GM12878 (cell line): ENCODE measurements around the gene SSTR4. TPM values are rescaled to one million over a fixed set of nuclear protein-coding genes. Genes with fewer than 3 reads are reported as not detected.

ENCODE experiments used
- ATAC-seq: fragments of 200-7000 bp; cut with Tn5 transposase; 3 replicates; pipeline ENCODE4 v1.9.1; 2020; ENCODE audit warnings: mild to moderate bottlenecking, moderate library complexity
- BruUV-seq: library from RNA; stranded (reverse); fragments of 400-500 nt; replicated peaks from 2 replicates; lab custom pipeline; 2021; lab: Mats Ljungman, UMichigan
- CTCF ChIA-PET: fragments of 300-600 bp; sonication (Branson Sonifier 250); formaldehyde crosslinking; extraction: SDS; loops from one replicate; lab custom pipeline; 2021; ENCODE audit warnings: inconsistent platforms; lab: Yijun Ruan, JAX
- POLR2A ChIA-PET: fragments of 350-600 bp; formaldehyde crosslinking; extraction: SDS; loops from one replicate; lab custom pipeline; 2021; ENCODE audit warnings: inconsistent platforms; lab: Charles Lee
- RAD21 ChIA-PET: fragments of 300-600 bp; sonication (Branson Sonifier 250); formaldehyde crosslinking; loops from one replicate; lab custom pipeline; 2023; ENCODE audit warnings: antibody characterized with exemption; ENCODE audit not compliant: unreplicated experiment; lab: Charles Lee
- SMC1A ChIA-PET: fragments of 300-600 bp; sonication (Branson Sonifier 250); formaldehyde crosslinking; loops from one replicate; lab custom pipeline; 2023; ENCODE audit not compliant: unreplicated experiment, uncharacterized antibody; lab: Charles Lee
- DNase-seq: peaks from one replicate; pipeline ENCODE4 v3.0.0-alpha.2; 2011; ENCODE audit warnings: low read depth, low spot score
- FAIRE-seq: peaks from 3 replicates; lab custom pipeline; 2011; peaks lifted over from hg19 to GRCh38; lab: Jason Lieb, UNC
- H2AFZ ChIP-seq: 2 replicates; pipeline ENCODE4 v1.6.0; 2011; ENCODE audit warnings: low read depth, low read length, control low read depth; ENCODE audit not compliant: control insufficient read depth
- H3K27ac ChIP-seq: 2 replicates; pipeline ENCODE4 v1.5.1; 2011; ENCODE audit warnings: control low read depth; ENCODE audit not compliant: control insufficient read depth, insufficient read depth
- H3K27me3 ChIP-seq, 2 experiments: replicated peaks in 1 of 2; 2 replicates each; pipeline versions ENCODE4 v1.6.0 to v1.6.1; 2011; ENCODE audit warnings: low read length in 1 of 2; ENCODE audit not compliant: control insufficient read depth in 2 of 2, insufficient read depth in 2 of 2
- H3K36me3 ChIP-seq, 2 experiments: 2 replicates each; pipeline ENCODE4 v1.5.1; 2011; ENCODE audit warnings: low read length in 1 of 2; ENCODE audit not compliant: control insufficient read depth in 2 of 2, insufficient read depth in 2 of 2
- H3K4me1 ChIP-seq: 2 replicates; pipeline ENCODE4 v1.6.1; 2011; ENCODE audit warnings: mild to moderate bottlenecking, low read length, moderate library complexity, mixed read lengths; ENCODE audit not compliant: control insufficient read depth, insufficient read depth
- H3K4me2 ChIP-seq: 2 replicates; pipeline ENCODE4 v1.6.0; 2011; ENCODE audit warnings: control low read depth; ENCODE audit not compliant: control insufficient read depth, insufficient read depth
- H3K4me3 ChIP-seq: fragments of 200-600 bp; sonication (generic); 2 replicates; pipeline ENCODE4 v1.5.1; 2016
- H3K79me2 ChIP-seq: 2 replicates; pipeline ENCODE4 v1.6.0; 2011; ENCODE audit warnings: low read length; ENCODE audit not compliant: control insufficient read depth, insufficient read depth
- H3K9ac ChIP-seq: 2 replicates; pipeline ENCODE4 v1.8.0; 2011; ENCODE audit warnings: low read length, control low read depth, mixed read lengths; ENCODE audit not compliant: control insufficient read depth, insufficient read depth
- H3K9me3 ChIP-seq: replicated peaks from 3 replicates; pipeline ENCODE4 v1.5.1; 2011; ENCODE audit warnings: mild to moderate bottlenecking, low read length; ENCODE audit not compliant: control insufficient read depth, insufficient read depth
- H4K20me1 ChIP-seq: 2 replicates; pipeline ENCODE4 v1.6.0; 2011; ENCODE audit not compliant: control insufficient read depth, insufficient read depth
- KDM1A ChIP-seq: fragments of 200-600 bp; sonication (generic); IDR thresholded peaks from 2 replicates; pipeline ENCODE4 v1.6.1; 2016; ENCODE audit warnings: borderline replicate concordance
- LARP7 ChIP-seq: fragments of 450-650 bp; IDR thresholded peaks from 2 replicates; pipeline ENCODE4 v1.6.1; 2017; ENCODE audit warnings: mild to moderate bottlenecking
- NR2C2 ChIP-seq: IDR thresholded peaks from 2 replicates; pipeline ENCODE4 v1.6.1; 2011; ENCODE audit warnings: borderline replicate concordance, low read depth; ENCODE audit not compliant: control insufficient read depth, insufficient read length
- POLR2A ChIP-seq: IDR thresholded peaks from 2 replicates; pipeline ENCODE4 v1.6.1; 2011; ENCODE audit warnings: low read depth, mild to moderate bottlenecking, low read length
- RAD21 ChIP-seq: IDR thresholded peaks from 2 replicates; pipeline ENCODE4 v1.6.1; 2011; ENCODE audit warnings: mild to moderate bottlenecking, low read depth, low read length, moderate library complexity; ENCODE audit not compliant: insufficient read depth
- RB1 ChIP-seq: fragments of 450-650 bp; formaldehyde crosslinking; IDR thresholded peaks from 2 replicates; pipeline ENCODE4 v1.6.1; 2017; ENCODE audit warnings: mild to moderate bottlenecking, borderline replicate concordance
- RBBP5 ChIP-seq: fragments of 200-600 bp; sonication (generic); conservative IDR thresholded peaks from 2 replicates; pipeline ENCODE4 v1.6.1; 2016
- RCOR1 ChIP-seq: conservative IDR thresholded peaks from 2 replicates; pipeline ENCODE4 v1.6.1; 2012; ENCODE audit warnings: low read depth, low read length, improper control_type of control experiment
- SMAD1 ChIP-seq: fragments of 450-650 bp; IDR thresholded peaks from 2 replicates; pipeline ENCODE4 v1.6.1; 2018; ENCODE audit warnings: mild to moderate bottlenecking, low read depth; ENCODE audit not compliant: partially characterized antibody
- SREBF2 ChIP-seq: IDR thresholded peaks from 2 replicates; pipeline ENCODE4 v1.6.1; 2012; ENCODE audit warnings: mild to moderate bottlenecking, low read length
- SUZ12 ChIP-seq: fragments of 200-600 bp; sonication (generic); IDR thresholded peaks from one replicate; pipeline ENCODE4 v1.6.1; 2018; ENCODE audit warnings: antibody characterized with exemption, mild to moderate bottlenecking; ENCODE audit not compliant: unreplicated experiment
- TAF1 ChIP-seq: IDR thresholded peaks from 2 replicates; pipeline ENCODE4 v1.6.1; 2011; ENCODE audit warnings: mild to moderate bottlenecking, low read depth, low read length, borderline replicate concordance
- TCF3 ChIP-seq: IDR thresholded peaks from 2 replicates; pipeline ENCODE4 v1.6.1; 2012; ENCODE audit warnings: low read depth, mild to moderate bottlenecking, low read length, borderline replicate concordance; ENCODE audit not compliant: insufficient read depth
- TCF7 ChIP-seq: IDR thresholded peaks from 2 replicates; pipeline ENCODE4 v1.6.1; 2014; ENCODE audit warnings: antibody characterized with exemption, borderline replicate concordance
- WGBS: methylation state at CpG from one replicate; pipeline ENCODE4 v1.1.6; 2016; ENCODE audit warnings: low lambda C conversion rate; ENCODE audit not compliant: insufficient replicate concordance, insufficient coverage; ENCODE audit errors: missing lambda C conversion rate; 5-methylcytosine and 5-hydroxymethylcytosine counted together
- in situ Hi-C: fragments of 300-500 bp; cut with MboI; formaldehyde crosslinking; loops from 9 replicates; pipeline ENCODE4 v1.14.3; 2018; ENCODE audit warnings: mixed read lengths
- intact Hi-C: fragments of 100-400 bp; cut with micrococcal nuclease; formaldehyde crosslinking; loops from one replicate; pipeline ENCODE4 v1.14.2; 2022; ENCODE audit not compliant: unreplicated experiment
- polyA plus RNA-seq, 11 experiments: library from polyadenylated mRNA; depleted of rRNA in 4 of 11; unstranded in 6 of 11; stranded (reverse) in 5 of 11; fragments of >200 nt; fragmentation: Nextera tagmentation in 4 of 11; fragmentation: Illumina TruSeq in 1 of 11; extraction: Ambion mirVana in 4 of 11; extraction: Trizol in 1 of 11; gene quantifications; 1 replicate in 1 of 11; 2 replicates in 10 of 11; pipeline versions ENCODE4 v1.2.1 to v1.2.3, GENCODE V29; 2011 to 2016; ENCODE audit warnings: inconsistent platforms in 2 of 11, missing spikeins in 2 of 11, low read depth in 1 of 11
- total RNA-seq, 4 experiments: library from RNA; depleted of rRNA in 3 of 4; stranded (reverse); fragments of >200 nt in 3 of 4; fragmentation: Illumina TruSeq in 1 of 4; extraction: Trizol in 1 of 4; gene quantifications; 2 replicates each; pipeline versions ENCODE4 v1.2.1 to v1.2.3, GENCODE V29; 2013 to 2021
- TF ChIP-seq, protein P1 (sequence below): fragments of 450-650 bp; conservative IDR thresholded peaks from 2 replicates; pipeline ENCODE4 v1.6.1; 2017; ENCODE audit warnings: mild to moderate bottlenecking, moderate library complexity
- TF ChIP-seq, protein P2 (sequence below): IDR thresholded peaks from 2 replicates; pipeline ENCODE4 v1.6.1; 2011; ENCODE audit warnings: low read depth, mild to moderate bottlenecking, low read length, moderate library complexity, borderline replicate concordance; ENCODE audit errors: extremely low read depth
- TF ChIP-seq, protein P3 (sequence below): fragments of 450-650 bp; formaldehyde crosslinking; IDR thresholded peaks from 2 replicates; pipeline ENCODE4 v1.5.0; 2022; ENCODE audit warnings: mild to moderate bottlenecking, missing genetic modification characterization
- TF ChIP-seq, protein P4 (sequence below): fragments of 450-650 bp; IDR thresholded peaks from 2 replicates; pipeline ENCODE4 v1.6.1; 2017; ENCODE audit warnings: borderline replicate concordance

Gene SSTR4
- total and polyA plus RNA-seq, 10 of the 15 experiments (the other 5 are each of a cell fraction or from before 2014, with no cell fraction given): not detected

DNA sequence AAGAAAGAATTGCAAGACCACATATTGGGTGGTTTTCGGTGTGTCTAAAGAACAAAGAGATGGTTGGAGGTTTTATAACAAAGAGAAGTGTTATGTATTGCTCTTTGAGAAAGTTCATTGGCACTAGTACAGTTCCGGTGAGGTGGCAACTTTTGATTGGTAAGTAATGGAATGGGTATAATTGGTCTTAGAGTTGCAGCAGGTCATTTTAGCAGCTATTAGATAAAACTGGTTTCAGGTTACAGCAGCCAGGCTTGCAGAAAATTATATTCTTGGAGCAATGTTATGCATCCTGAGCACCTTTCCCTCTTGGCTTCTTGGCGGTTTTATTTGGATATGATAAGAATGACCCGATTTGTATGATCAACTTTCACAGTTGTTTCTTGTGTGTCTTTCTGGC, 12.3 kb upstream of the SSTR4 start (continued):
- TF ChIP-seq, protein P1, sequence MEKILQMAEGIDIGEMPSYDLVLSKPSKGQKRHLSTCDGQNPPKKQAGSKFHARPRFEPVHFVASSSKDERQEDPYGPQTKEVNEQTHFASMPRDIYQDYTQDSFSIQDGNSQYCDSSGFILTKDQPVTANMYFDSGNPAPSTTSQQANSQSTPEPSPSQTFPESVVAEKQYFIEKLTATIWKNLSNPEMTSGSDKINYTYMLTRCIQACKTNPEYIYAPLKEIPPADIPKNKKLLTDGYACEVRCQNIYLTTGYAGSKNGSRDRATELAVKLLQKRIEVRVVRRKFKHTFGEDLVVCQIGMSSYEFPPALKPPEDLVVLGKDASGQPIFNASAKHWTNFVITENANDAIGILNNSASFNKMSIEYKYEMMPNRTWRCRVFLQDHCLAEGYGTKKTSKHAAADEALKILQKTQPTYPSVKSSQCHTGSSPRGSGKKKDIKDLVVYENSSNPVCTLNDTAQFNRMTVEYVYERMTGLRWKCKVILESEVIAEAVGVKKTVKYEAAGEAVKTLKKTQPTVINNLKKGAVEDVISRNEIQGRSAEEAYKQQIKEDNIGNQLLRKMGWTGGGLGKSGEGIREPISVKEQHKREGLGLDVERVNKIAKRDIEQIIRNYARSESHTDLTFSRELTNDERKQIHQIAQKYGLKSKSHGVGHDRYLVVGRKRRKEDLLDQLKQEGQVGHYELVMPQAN: no peak
- TF ChIP-seq TCF7 (no peak), NR2C2 (no peak), RBBP5 (no peak), RCOR1 (no peak), KDM1A (no peak), SUZ12 (no peak), RB1 (no peak), POLR2A (no peak)
- TF ChIP-seq, protein P2, sequence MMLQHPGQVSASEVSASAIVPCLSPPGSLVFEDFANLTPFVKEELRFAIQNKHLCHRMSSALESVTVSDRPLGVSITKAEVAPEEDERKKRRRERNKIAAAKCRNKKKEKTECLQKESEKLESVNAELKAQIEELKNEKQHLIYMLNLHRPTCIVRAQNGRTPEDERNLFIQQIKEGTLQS: no peak

DNA sequence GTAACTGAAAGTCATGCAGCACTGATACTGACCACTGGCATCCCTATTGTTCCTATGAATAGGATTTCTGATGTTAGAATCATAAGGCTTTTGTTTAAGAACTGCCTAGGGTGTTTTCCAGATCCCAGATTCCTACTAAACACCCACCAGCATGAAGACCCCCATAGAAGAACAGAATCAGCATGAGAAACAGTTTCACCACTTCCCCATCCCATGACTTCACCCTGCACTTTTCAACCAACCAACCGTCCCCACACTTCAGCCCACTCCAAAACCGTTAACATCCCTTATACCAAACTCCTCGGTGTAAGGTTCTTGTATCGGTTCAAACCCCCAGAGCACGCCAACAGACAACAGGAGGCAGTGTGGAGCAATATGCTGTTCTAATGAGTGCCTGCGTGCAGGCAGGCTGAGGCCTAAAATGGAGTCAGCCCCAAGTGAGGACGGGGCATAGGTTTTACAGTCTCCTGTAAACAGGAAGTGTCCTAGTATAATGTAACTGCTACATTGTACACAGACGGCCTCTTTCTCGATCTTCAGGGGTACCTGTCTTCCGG, 11.4 kb upstream of the SSTR4 start:
- no peak overlapping the region for H2AFZ ChIP-seq
- H3K4me3 ChIP-seq: no peak overlapping the region
- no peaks in the 10 kb centered on the region for H3K4me1 ChIP-seq
- SMC1A ChIA-PET: no interaction called here
- FAIRE-seq: no peak
- intact Hi-C loops (no loop called here), in situ Hi-C loops (no loop called here)
- H4K20me1 ChIP-seq: no peaks in the 10 kb centered on the region
- H3K27ac ChIP-seq: no peak overlapping the region
- RAD21 ChIA-PET: no interaction called here
- H3K36me3 ChIP-seq: no peaks in the 10 kb centered on the region
- no peaks in the 10 kb centered on the region; a peak in 1 of 4 replicates for H3K27me3 ChIP-seq
- POLR2A ChIA-PET: no interaction called here
- ATAC-seq: no peak
- H3K9me3 ChIP-seq: no peaks in the 10 kb centered on the region
- BruUV-seq: no TSS peak
- H3K79me2 ChIP-seq: no peaks in the 10 kb centered on the region
- DNase-seq: no peak
- H3K4me2 ChIP-seq: no peak overlapping the region
- 50% methylated on average over 10 of the region's 10 CpGs for WGBS
- no peak overlapping the region for H3K9ac ChIP-seq
- CTCF ChIA-PET: no interaction called here
- TF ChIP-seq SMAD1: no peak
- TF ChIP-seq RAD21: no peak
- no peak for TF ChIP-seq LARP7
- TF ChIP-seq, protein P3, sequence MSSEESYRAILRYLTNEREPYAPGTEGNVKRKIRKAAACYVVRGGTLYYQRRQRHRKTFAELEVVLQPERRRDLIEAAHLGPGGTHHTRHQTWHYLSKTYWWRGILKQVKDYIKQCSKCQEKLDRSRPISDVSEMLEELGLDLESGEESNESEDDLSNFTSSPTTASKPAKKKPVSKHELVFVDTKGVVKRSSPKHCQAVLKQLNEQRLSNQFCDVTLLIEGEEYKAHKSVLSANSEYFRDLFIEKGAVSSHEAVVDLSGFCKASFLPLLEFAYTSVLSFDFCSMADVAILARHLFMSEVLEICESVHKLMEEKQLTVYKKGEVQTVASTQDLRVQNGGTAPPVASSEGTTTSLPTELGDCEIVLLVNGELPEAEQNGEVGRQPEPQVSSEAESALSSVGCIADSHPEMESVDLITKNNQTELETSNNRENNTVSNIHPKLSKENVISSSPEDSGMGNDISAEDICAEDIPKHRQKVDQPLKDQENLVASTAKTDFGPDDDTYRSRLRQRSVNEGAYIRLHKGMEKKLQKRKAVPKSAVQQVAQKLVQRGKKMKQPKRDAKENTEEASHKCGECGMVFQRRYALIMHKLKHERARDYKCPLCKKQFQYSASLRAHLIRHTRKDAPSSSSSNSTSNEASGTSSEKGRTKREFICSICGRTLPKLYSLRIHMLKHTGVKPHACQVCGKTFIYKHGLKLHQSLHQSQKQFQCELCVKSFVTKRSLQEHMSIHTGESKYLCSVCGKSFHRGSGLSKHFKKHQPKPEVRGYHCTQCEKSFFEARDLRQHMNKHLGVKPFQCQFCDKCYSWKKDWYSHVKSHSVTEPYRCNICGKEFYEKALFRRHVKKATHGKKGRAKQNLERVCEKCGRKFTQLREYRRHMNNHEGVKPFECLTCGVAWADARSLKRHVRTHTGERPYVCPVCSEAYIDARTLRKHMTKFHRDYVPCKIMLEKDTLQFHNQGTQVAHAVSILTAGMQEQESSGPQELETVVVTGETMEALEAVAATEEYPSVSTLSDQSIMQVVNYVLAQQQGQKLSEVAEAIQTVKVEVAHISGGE (CRISPR knock-in tag): no peak
- TF ChIP-seq TAF1: no peak
- TF ChIP-seq TCF3: no peak
- TF ChIP-seq SREBF2: no peak
- TF ChIP-seq, protein P4, sequence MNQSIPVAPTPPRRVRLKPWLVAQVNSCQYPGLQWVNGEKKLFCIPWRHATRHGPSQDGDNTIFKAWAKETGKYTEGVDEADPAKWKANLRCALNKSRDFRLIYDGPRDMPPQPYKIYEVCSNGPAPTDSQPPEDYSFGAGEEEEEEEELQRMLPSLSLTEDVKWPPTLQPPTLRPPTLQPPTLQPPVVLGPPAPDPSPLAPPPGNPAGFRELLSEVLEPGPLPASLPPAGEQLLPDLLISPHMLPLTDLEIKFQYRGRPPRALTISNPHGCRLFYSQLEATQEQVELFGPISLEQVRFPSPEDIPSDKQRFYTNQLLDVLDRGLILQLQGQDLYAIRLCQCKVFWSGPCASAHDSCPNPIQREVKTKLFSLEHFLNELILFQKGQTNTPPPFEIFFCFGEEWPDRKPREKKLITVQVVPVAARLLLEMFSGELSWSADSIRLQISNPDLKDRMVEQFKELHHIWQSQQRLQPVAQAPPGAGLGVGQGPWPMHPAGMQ: no peak
